ENCODE measurements around the gene CRB3. TPM values are rescaled to one million over a fixed set of nuclear protein-coding genes. Genes with fewer than 3 reads are reported as not detected.

CRB3 gene
- total and polyA plus RNA-seq, 2 of the 13 experiments (the other 11 are each of a cell fraction or from before 2014, with no cell fraction given): 10.6 to 25.6 TPM

DNA sequence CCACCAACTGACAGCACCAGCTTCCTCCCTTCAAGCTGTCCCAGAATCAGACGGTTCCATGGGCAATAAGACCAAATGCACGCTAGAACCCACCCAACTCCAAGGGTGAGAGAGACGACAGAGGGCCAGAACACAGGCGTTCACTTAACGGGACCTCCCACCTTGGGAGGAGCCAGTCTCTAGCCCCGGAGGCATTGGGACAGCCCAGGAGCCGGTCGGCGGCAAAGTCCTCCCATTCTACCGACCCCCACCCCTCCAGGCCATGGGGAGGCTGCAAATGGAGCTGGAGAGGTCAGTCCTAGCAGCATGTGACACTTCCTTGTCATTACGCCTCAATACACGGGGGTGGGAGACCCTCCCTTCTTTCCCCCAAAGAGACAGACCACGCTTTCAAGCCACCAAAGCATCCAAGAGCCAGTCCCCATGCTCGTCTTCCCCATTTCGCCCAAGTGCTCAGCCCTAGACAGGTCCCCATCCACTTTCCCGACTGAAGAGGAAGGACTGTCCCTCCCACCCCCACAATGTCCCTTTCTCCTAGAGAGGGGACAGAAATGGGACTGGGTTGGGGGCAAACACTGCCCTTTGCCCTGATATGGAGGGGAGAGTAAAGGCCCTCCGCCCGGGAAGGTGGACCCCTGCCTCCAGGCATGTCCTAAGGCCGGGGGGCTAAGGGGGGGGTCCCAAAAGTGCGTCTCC, 40.4 kb upstream of the CRB3 start (continued):
- TF ChIP-seq, protein P1, sequence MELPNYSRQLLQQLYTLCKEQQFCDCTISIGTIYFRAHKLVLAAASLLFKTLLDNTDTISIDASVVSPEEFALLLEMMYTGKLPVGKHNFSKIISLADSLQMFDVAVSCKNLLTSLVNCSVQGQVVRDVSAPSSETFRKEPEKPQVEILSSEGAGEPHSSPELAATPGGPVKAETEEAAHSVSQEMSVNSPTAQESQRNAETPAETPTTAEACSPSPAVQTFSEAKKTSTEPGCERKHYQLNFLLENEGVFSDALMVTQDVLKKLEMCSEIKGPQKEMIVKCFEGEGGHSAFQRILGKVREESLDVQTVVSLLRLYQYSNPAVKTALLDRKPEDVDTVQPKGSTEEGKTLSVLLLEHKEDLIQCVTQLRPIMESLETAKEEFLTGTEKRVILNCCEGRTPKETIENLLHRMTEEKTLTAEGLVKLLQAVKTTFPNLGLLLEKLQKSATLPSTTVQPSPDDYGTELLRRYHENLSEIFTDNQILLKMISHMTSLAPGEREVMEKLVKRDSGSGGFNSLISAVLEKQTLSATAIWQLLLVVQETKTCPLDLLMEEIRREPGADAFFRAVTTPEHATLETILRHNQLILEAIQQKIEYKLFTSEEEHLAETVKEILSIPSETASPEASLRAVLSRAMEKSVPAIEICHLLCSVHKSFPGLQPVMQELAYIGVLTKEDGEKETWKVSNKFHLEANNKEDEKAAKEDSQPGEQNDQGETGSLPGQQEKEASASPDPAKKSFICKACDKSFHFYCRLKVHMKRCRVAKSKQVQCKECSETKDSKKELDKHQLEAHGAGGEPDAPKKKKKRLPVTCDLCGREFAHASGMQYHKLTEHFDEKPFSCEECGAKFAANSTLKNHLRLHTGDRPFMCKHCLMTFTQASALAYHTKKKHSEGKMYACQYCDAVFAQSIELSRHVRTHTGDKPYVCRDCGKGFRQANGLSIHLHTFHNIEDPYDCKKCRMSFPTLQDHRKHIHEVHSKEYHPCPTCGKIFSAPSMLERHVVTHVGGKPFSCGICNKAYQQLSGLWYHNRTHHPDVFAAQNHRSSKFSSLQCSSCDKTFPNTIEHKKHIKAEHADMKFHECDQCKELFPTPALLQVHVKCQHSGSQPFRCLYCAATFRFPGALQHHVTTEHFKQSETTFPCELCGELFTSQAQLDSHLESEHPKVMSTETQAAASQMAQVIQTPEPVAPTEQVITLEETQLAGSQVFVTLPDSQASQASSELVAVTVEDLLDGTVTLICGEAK (IDR thresholded peaks at IDR 0.05): no peak
- TF ChIP-seq, protein P1 (CRISPR knock-in tag; IDR thresholded peaks at IDR 0.05): no peak
- no peak for TF ChIP-seq ZFP41 (CRISPR knock-in tag; IDR thresholded peaks at IDR 0.05; ENCODE audit: borderline replicate concordance)
- no peak for TF ChIP-seq ETV6 (CRISPR knock-in tag; conservative IDR thresholded peaks at IDR 0.05)
- TF ChIP-seq RBM39 (IDR thresholded peaks at IDR 0.05; ENCODE audit: low read depth, low read length, poor library complexity, severe bottlenecking): no peak
- no peak for TF ChIP-seq ZNF232 (CRISPR knock-in tag; IDR thresholded peaks at IDR 0.05; ENCODE audit: borderline replicate concordance)
- TF ChIP-seq ZNF616 (CRISPR knock-in tag; IDR thresholded peaks at IDR 0.05; ENCODE audit: low read depth): no peak
- TF ChIP-seq SP2 (CRISPR knock-in tag; IDR thresholded peaks at IDR 0.05): 0 out of 2 replicates have a peak, but pooled peaks have one; percentile 29
- no peak for TF ChIP-seq ZSCAN22 (CRISPR knock-in tag; IDR thresholded peaks at IDR 0.05)
- TF ChIP-seq ISL2 (CRISPR knock-in tag; IDR thresholded peaks at IDR 0.05): no peak
- no peak for TF ChIP-seq STAT5B (CRISPR knock-in tag; IDR thresholded peaks at IDR 0.05)
- TF ChIP-seq, protein P2, sequence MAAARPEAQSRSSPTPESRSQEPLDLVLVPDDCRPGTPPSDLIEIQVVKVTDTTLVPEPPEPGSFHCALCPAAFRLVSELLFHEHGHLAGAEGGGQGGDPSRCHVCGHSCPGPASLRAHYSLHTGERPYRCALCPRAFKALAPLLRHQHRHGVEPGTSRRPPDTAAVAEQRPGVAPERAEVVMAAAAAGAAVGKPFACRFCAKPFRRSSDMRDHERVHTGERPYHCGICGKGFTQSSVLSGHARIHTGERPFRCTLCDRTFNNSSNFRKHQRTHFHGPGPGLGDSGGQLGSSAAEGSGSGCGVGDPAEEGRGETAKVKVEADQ (CRISPR knock-in tag; IDR thresholded peaks at IDR 0.05; ENCODE audit: borderline replicate concordance): no peak
- TF ChIP-seq KDM4B (CRISPR knock-in tag; IDR thresholded peaks at IDR 0.05): no peak
- TF ChIP-seq, protein P3, sequence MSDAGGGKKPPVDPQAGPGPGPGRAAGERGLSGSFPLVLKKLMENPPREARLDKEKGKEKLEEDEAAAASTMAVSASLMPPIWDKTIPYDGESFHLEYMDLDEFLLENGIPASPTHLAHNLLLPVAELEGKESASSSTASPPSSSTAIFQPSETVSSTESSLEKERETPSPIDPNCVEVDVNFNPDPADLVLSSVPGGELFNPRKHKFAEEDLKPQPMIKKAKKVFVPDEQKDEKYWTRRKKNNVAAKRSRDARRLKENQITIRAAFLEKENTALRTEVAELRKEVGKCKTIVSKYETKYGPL (CRISPR knock-in tag; IDR thresholded peaks at IDR 0.05): no peak
- TF ChIP-seq, protein P4, sequence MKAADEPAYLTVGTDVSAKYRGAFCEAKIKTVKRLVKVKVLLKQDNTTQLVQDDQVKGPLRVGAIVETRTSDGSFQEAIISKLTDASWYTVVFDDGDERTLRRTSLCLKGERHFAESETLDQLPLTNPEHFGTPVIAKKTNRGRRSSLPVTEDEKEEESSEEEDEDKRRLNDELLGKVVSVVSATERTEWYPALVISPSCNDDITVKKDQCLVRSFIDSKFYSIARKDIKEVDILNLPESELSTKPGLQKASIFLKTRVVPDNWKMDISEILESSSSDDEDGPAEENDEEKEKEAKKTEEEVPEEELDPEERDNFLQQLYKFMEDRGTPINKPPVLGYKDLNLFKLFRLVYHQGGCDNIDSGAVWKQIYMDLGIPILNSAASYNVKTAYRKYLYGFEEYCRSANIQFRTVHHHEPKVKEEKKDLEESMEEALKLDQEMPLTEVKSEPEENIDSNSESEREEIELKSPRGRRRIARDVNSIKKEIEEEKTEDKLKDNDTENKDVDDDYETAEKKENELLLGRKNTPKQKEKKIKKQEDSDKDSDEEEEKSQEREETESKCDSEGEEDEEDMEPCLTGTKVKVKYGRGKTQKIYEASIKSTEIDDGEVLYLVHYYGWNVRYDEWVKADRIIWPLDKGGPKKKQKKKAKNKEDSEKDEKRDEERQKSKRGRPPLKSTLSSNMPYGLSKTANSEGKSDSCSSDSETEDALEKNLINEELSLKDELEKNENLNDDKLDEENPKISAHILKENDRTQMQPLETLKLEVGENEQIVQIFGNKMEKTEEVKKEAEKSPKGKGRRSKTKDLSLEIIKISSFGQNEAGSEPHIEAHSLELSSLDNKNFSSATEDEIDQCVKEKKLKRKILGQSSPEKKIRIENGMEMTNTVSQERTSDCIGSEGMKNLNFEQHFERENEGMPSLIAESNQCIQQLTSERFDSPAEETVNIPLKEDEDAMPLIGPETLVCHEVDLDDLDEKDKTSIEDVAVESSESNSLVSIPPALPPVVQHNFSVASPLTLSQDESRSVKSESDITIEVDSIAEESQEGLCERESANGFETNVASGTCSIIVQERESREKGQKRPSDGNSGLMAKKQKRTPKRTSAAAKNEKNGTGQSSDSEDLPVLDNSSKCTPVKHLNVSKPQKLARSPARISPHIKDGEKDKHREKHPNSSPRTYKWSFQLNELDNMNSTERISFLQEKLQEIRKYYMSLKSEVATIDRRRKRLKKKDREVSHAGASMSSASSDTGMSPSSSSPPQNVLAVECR (CRISPR knock-in tag; IDR thresholded peaks at IDR 0.05; ENCODE audit: borderline replicate concordance): peak; percentile 54; the same call in 1 of the 2 replicates

Data from HepG2 (cell line).